Erythroblast (primary cell): ENCODE measurements around the gene PLA2R1.

ENCODE experiments used
- GATA1 ChIP-seq: IDR thresholded peaks from 2 replicates; pipeline ENCODE4 v1.6.1; 2011; ENCODE audit warnings: low read depth, mild to moderate bottlenecking, control low read depth, low read length, moderate library complexity
- POLR2A ChIP-seq: IDR thresholded peaks from 2 replicates; pipeline ENCODE4 v1.6.1; 2011; ENCODE audit warnings: mild to moderate bottlenecking, low read length

- TF ChIP-seq POLR2A, result no peak
- TF ChIP-seq GATA1, result no peak
Measured at GRCh38 chr2:160064916-160065315, 2.5 kb upstream of the PLA2R1 start.
